Esophagus muscularis mucosa (tissue), 4 donors: ENCODE measurements around the gene CDK5RAP2.

Source experiments
- CTCF ChIP-seq, 3 experiments: fragments of 200-600 bp in 2 of 3; fragments of 450-650 bp in 1 of 3; sonication (generic) in 2 of 3; IDR thresholded peaks; one replicate each; pipeline ENCODE4 v1.5.1; 2017 to 2019; ENCODE audit warnings: antibody characterized with exemption in 3 of 3, mild to moderate bottlenecking in 2 of 3, moderate library complexity in 1 of 3
- EP300 ChIP-seq: sonication (generic); formaldehyde crosslinking; IDR thresholded peaks from one replicate; pipeline ENCODE4 v1.6.1; 2017; ENCODE audit warnings: antibody characterized with exemption
- POLR2A ChIP-seq: fragments of 450-650 bp; IDR thresholded peaks from one replicate; pipeline ENCODE4 v1.6.1; 2017; ENCODE audit warnings: antibody characterized with exemption, moderate library complexity, mild to moderate bottlenecking, low read depth
- POLR2AphosphoS5 ChIP-seq, 2 donors: sonication (generic); formaldehyde crosslinking; IDR thresholded peaks; one replicate each; pipeline ENCODE4 v1.6.1; 2017; ENCODE audit warnings: antibody characterized with exemption in 2 of 2

- no peak for TF ChIP-seq POLR2A
- no peak for TF ChIP-seq CTCF (IDR thresholded peaks at IDR 0.05)
- TF ChIP-seq EP300 = no peak
- no peak for TF ChIP-seq POLR2AphosphoS5 (IDR thresholded peaks at IDR 0.05)
These were observed 148.7 kb downstream of the CDK5RAP2 start for GRCh38 chr9:120431268-120431667.
